Osteoblast (primary cell): ENCODE results near the gene EXD3. TPM values are rescaled to one million over a fixed set of nuclear protein-coding genes. Genes with fewer than 3 reads are reported as not detected.

Source experiments
- DNase-seq: peaks from one replicate; pipeline ENCODE4 v3.0.0; 2011; ENCODE audit warnings: low spot score, mixed read lengths; ENCODE audit not compliant: insufficient read length; ENCODE audit errors: missing footprints
- H2AFZ ChIP-seq: 2 replicates; pipeline ENCODE4 v1.6.0; 2011; ENCODE audit warnings: mild to moderate bottlenecking, low read length
- H3K27ac ChIP-seq: 2 replicates; pipeline ENCODE4 v1.5.1; 2011; ENCODE audit warnings: mild to moderate bottlenecking, low read depth, low read length, moderate library complexity
- H3K27me3 ChIP-seq: 2 replicates; pipeline ENCODE4 v1.6.0; 2012; ENCODE audit warnings: mild to moderate bottlenecking, control low read depth, inconsistent platforms, low read length, moderate library complexity; ENCODE audit not compliant: insufficient read depth
- H3K36me3 ChIP-seq: 2 replicates; pipeline ENCODE4 v1.5.1; 2011; ENCODE audit warnings: mild to moderate bottlenecking, low read length, control low read depth, moderate library complexity; ENCODE audit not compliant: insufficient read depth
- H3K4me1 ChIP-seq: 2 replicates; pipeline ENCODE4 v1.5.1; 2011; ENCODE audit warnings: mild to moderate bottlenecking, low read length, control low read depth, moderate library complexity; ENCODE audit not compliant: insufficient read depth
- H3K4me2 ChIP-seq: 2 replicates; pipeline ENCODE4 v1.6.0; 2011; ENCODE audit warnings: mild to moderate bottlenecking, low read length; ENCODE audit not compliant: insufficient read depth
- H3K4me3 ChIP-seq: fragments of 200-600 bp; sonication (generic); 3 replicates; pipeline ENCODE4 v1.5.1; 2012; ENCODE audit warnings: mild to moderate bottlenecking, low read length, inconsistent platforms; ENCODE audit not compliant: insufficient read depth
- H3K79me2 ChIP-seq: 2 replicates; pipeline ENCODE4 v1.6.0; 2012; ENCODE audit warnings: mild to moderate bottlenecking, low read length, control low read depth, inconsistent platforms; ENCODE audit not compliant: insufficient read depth
- H3K9me3 ChIP-seq: 2 replicates; pipeline ENCODE4 v1.5.1; 2011; ENCODE audit warnings: low read depth, low read length, control low read depth
- H4K20me1 ChIP-seq: 2 replicates; pipeline ENCODE4 v1.6.0; 2012; ENCODE audit warnings: mild to moderate bottlenecking, low read length, control low read depth; ENCODE audit not compliant: insufficient read depth
- total RNA-seq: library from RNA; depleted of rRNA; stranded (reverse); fragments of >200 nt; gene quantifications from 2 replicates; pipeline ENCODE4 v1.2.3, GENCODE V29; 2012
- TF ChIP-seq, protein P1 (sequence below): IDR thresholded peaks from 2 replicates; pipeline ENCODE4 v1.5.1; 2011; ENCODE audit warnings: mild to moderate bottlenecking, low read depth, low read length, moderate library complexity; ENCODE audit errors: extremely low read depth

EXD3 gene
- total RNA-seq, 1 donor = 7.6 TPM

DNA sequence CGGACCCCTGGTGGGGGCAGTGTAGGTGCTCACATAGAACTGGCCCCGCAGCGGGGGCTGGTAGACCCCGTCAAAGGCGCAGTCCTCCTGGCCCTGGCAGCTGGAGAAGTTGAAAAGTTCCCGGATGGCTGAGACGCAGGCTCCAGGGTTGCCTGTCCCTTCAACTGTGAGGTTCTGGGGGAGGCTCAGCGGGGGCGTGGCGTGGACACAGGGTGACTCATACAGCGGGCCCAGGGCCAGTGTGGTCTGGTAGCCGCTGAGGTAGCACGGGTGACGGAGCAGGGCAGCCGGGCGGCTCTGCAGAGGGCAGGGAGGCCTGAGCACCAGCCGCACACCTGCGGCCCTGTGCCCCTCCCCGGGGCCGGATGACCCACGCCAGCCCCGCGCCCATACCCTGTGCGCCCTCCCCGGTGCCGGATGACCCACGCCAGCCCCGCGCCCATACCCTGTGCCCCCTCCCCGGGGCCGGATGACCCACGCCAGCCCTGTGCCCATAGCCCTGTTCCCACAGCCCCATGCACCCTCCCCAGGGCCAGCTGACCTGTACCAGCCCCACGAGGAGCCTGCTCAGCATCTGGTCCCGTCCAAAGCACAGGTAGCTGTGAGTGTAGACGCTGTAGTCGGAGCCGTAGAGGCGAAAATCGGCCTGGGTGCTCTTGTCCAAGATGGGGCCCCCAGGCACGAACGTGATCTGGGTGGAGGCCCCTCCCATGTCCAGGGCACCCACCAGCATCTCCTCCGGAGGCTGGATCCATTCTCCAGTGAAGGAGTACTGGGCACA, 13.2 kb upstream of the EXD3 start:
- H3K36me3 ChIP-seq = no peaks in the 10 kb centered on the region

DNA sequence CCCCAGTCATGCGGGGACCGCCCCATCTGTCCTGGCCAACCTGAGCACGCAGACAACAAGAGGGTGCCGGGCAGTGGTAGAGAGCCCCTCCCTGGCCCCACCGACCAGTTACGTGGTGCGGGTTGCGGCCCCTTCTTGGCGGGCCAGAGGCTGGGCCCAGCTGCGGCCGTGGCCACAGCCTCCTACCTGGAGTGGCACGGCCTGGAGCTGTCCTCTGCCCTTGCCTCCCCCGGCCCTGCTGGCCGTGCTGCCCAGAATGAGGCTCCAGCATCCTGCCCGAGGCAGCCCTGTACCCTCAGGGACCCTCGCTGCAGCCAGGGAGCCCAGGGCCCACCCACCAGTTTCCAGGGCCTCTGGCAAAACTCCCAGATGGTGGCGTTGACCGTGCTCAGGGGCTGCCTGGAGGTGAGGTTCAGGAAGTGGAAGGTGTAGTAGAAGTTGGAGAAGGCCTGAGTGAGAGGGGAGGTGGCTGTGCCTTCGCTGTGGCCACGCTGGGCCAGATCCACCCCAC, 12.5 kb upstream of the EXD3 start:
- DNase-seq = peak; percentile 83
- Histone ChIP-seq H3K27ac (no peak overlapping the region), H3K4me1 (peaks cover 8% of the 10 kb centered on the region), H3K27me3 (no peaks in the 10 kb centered on the region), H3K9me3 (no peaks in the 10 kb centered on the region), H4K20me1 (no peaks in the 10 kb centered on the region), H2AFZ (no peak overlapping the region), H3K36me3 (no peaks in the 10 kb centered on the region), H3K4me3 (no peak overlapping the region), H3K79me2 (no peaks in the 10 kb centered on the region), H3K4me2 (no peak overlapping the region)
- TF ChIP-seq, protein P1, sequence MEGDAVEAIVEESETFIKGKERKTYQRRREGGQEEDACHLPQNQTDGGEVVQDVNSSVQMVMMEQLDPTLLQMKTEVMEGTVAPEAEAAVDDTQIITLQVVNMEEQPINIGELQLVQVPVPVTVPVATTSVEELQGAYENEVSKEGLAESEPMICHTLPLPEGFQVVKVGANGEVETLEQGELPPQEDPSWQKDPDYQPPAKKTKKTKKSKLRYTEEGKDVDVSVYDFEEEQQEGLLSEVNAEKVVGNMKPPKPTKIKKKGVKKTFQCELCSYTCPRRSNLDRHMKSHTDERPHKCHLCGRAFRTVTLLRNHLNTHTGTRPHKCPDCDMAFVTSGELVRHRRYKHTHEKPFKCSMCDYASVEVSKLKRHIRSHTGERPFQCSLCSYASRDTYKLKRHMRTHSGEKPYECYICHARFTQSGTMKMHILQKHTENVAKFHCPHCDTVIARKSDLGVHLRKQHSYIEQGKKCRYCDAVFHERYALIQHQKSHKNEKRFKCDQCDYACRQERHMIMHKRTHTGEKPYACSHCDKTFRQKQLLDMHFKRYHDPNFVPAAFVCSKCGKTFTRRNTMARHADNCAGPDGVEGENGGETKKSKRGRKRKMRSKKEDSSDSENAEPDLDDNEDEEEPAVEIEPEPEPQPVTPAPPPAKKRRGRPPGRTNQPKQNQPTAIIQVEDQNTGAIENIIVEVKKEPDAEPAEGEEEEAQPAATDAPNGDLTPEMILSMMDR = no peak

More for the DNA sequence above, 13.2 kb upstream of the EXD3 start:
- H2AFZ ChIP-seq = peak overlapping the region; percentile 56
- H3K4me1 ChIP-seq = peaks cover 8% of the 10 kb centered on the region
- H3K27ac ChIP-seq = no peak overlapping the region
- TF ChIP-seq, protein P1 = no peak
- H3K27me3 ChIP-seq = no peaks in the 10 kb centered on the region
- peak; percentile 100 for DNase-seq
- H3K4me3 ChIP-seq = no peak overlapping the region
- no peaks in the 10 kb centered on the region for H3K79me2 ChIP-seq
- H3K4me2 ChIP-seq = peak overlapping the region; percentile 9
- H3K9me3 ChIP-seq = no peaks in the 10 kb centered on the region
- no peaks in the 10 kb centered on the region for H4K20me1 ChIP-seq

DNA sequence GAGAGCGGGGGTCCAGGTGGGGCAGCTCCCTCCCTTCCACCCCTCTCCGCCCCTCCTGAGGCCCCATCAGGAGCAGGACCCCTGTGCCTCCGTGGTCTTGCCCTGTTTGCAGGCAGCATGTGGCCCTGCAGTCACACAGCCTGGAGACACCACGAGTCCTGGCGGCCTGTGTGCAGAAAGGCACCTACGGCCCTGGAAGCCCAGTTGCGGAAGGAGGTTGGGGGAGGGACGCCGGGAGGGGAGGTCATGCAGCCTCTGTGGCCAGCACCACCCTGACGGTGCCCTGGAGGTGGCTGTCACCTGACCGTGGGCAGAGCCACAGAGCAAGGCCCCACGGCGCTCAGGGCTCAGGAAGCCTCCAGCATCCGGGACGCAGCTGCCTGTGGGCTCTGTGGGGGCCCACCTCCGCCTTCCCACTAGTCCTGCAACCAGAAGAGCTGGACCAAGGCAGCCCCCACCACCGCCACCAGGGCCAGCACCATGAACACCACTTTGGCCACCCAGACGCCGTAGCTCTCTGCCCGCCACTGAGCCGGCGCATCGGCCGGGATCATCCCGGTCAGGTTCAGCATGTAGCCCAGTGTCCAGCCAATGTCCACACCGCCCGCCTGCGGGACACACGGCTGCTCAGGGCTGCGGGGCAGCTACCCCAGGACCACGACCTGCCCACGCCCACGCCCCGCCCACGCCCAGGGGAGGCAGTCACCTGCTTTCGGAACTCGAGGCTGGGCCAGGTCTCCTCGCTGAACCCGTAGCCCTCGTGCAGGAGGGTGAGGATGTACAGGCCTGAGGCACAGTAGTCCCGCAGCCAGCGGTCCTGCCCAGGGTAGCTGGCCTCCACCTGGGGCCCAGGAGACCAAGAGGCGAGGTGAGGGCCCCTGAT, 11.8 kb upstream of the EXD3 start:
- H3K36me3 ChIP-seq = no peaks in the 10 kb centered on the region
- no peaks in the 10 kb centered on the region for H3K9me3 ChIP-seq
- H3K27me3 ChIP-seq = no peaks in the 10 kb centered on the region
- peaks cover 8% of the 10 kb centered on the region for H3K4me1 ChIP-seq
- no peak overlapping the region for H3K4me2 ChIP-seq
- H3K27ac ChIP-seq = no peak overlapping the region
- TF ChIP-seq, protein P1 = no peak
- no peak overlapping the region for H2AFZ ChIP-seq
- H3K4me3 ChIP-seq = no peak overlapping the region
- peak; percentile 81 for DNase-seq
- H3K79me2 ChIP-seq = no peaks in the 10 kb centered on the region
- no peaks in the 10 kb centered on the region for H4K20me1 ChIP-seq

DNA sequence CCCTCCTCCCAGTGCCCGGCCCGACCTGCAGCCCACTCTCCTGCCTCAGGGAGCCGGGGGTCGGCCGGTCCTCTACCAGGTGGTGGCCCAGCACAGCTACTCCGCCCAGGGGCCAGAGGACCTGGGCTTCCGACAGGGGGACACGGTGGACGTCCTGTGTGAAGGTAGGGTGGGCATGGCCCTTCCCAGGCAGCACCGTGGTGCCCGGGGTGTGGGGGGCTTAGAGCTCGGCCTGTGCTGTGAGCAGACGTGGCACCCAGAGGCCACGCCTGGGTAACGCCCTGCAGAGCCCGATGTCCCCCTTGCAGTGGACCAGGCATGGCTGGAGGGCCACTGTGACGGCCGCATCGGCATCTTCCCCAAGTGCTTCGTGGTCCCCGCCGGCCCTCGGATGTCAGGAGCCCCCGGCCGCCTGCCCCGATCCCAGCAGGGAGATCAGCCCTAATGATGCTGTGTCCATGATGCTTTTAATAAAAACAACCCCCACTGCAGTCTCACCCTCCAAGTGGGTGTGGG, 11.0 kb upstream of the EXD3 start:
- no peak for DNase-seq
- Histone ChIP-seq H3K27me3 (no peaks in the 10 kb centered on the region), H3K79me2 (no peaks in the 10 kb centered on the region), H3K36me3 (no peaks in the 10 kb centered on the region), H4K20me1 (no peaks in the 10 kb centered on the region), H3K27ac (no peak overlapping the region), H3K4me3 (no peak overlapping the region), H3K4me2 (no peak overlapping the region), H2AFZ (no peak overlapping the region), H3K4me1 (peaks cover 8% of the 10 kb centered on the region), H3K9me3 (no peaks in the 10 kb centered on the region)
- TF ChIP-seq, protein P1 = no peak
